Gastroesophageal sphincter (tissue), 3 donors: Measurements from ENCODE around the gene ST6GAL2.

Experiments
- CTCF ChIP-seq, 4 experiments: fragments of 200-600 bp in 2 of 4; fragments of 450-650 bp in 2 of 4; sonication (generic) in 1 of 4; IDR thresholded peaks; one replicate each; pipeline ENCODE4 v1.5.1; 2017 to 2019; ENCODE audit warnings: antibody characterized with exemption in 4 of 4, mild to moderate bottlenecking in 2 of 4, moderate library complexity in 2 of 4
- EP300 ChIP-seq: sonication (generic); formaldehyde crosslinking; IDR thresholded peaks from one replicate; pipeline ENCODE4 v1.6.1; 2017; ENCODE audit warnings: antibody characterized with exemption, mild to moderate bottlenecking
- POLR2AphosphoS5 ChIP-seq: sonication (generic); formaldehyde crosslinking; IDR thresholded peaks from one replicate; pipeline ENCODE4 v1.6.1; 2017; ENCODE audit warnings: antibody characterized with exemption

GRCh38 chr2:106830191-106830590, 55.8 kb downstream of the ST6GAL2 start:
- no peak for TF ChIP-seq CTCF (IDR thresholded peaks at IDR 0.05)
- no peak for TF ChIP-seq EP300
- no peak for TF ChIP-seq POLR2AphosphoS5
